GM19463 (cell line): ENCODE data around the gene PIGA.
"Not testable (repeated sequence)": the region's sequence is repeated elsewhere in the genome, so short reads cannot be mapped to it uniquely, and the experiment has no call there.

Source experiments
- ATAC-seq: cut with Tn5 transposase; IDR thresholded peaks from one replicate; pipeline ENCODE4 v1.9.1; 2021; ENCODE audit warnings: mild to moderate bottlenecking, moderate library complexity; ENCODE audit not compliant: unreplicated experiment

The PIGA gene

DNA sequence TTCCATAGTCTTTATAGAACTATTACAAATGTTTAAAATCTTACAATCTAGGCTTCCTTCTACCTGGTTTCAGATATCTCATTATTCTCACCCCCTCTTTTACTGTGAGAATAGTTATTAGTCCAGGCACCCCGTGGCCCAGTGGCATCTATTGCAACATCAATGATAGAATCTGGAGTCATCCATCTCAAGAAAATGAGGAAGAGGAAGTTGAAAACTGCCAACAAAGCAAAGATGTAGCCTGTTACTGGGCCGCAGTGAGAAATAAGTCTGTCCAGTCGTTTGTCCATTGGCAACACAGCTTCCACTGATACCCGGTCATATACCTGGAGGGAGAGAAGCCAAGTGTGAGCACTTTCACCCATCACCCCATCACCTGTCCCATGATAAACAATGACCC is 13.9 kb downstream of the PIGA start:
- no peak for ATAC-seq

GRCh38 chrX:15320297-15320696 is 15.0 kb downstream of the PIGA start:
- ATAC-seq, result no peak

DNA sequence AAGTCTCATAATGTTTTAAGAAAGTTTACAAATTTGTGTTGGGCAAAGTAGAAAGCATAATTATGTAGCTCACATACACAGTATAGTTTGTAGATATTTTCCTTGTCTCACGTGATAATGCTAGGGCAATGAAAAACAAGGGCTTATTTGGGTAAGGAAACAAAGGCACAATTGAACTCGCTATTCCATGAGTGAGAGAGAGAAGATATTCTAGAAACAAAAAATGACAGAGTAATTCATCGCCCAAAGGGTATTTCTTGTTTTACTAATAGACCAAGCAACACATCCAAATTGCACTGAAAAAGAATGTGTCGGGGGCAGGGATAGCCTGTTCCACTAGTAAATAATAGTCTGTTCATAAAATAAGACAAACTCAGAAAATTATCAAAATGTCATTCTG is 16.2 kb downstream of the PIGA start:
- no peak for ATAC-seq

DNA sequence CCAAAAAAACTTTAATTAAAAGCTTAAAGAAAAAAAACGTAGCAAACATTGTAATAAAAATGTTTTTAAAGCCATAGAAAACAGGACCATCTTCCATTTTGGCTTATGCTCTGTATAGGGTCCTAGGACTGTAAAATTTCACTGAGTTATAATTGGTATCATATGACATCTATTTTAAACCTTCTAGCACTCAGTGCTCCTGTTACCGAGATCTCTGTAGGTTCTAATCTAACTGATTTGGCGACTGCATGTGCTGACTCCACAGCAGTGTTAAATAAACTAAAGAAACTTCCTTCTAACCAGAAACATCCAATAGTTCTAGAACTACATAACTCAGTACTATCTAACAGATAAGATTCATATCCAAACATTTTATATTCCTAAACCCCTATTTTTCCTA is 19.8 kb downstream of the PIGA start, which contains the start of gene ASB11:
ASB11 (minus strand) TSS at position 132 of the 400 bp plus-strand sequence; CDS start at position 97, 35 bp downstream.
- no peak for ATAC-seq

DNA sequence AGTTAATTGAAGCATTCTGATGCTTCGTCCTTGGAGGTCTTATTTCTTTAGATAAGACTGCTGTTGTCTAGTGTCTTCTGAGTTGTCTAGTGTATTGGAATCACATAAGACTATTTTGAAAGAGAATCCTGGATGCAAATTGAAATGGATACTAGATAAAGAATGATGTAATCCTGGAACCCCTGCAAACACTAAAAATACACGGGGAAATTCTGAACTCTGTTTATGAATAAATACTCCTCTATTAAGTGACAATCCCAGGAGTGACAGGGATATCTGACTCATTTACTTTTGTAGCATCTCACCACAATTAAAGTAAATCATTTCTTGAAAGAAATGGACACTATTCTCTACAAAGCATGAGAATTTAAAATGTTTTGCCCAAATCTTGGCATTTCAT is 20.9 kb downstream of the PIGA start:
- no peak for ATAC-seq

- ATAC-seq, result no peak
Measured at GRCh38 chrX:15311119-15311518, 24.2 kb downstream of the PIGA start.

- no peak for ATAC-seq
Measured at GRCh38 chrX:15310117-15310516, 25.2 kb downstream of the PIGA start.

- not testable (repeated sequence) for ATAC-seq
Measured at GRCh38 chrX:15305899-15306298, 29.4 kb downstream of the PIGA start.

DNA sequence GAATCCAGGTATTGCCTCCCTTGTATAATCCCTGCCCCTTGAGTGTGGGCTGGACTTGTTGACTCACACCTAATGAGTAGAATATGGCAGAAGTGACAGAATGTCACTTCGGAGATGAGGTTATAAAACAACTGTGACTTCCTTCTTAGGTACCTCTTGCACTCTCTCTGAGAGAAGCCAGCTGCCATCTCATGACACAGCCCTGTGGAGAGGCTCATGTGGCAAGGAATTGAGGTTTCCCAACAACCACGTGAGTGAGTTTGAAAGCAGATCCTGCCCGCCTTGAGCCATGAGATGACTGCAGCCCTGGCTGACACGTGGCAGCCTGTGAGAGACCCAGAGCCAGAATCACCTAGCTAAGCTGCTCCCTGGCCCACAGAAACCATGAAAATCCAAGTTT is 33.4 kb downstream of the PIGA start:
- ATAC-seq, result peak; percentile 79

- ATAC-seq, result no peak
Measured at GRCh38 chrX:15299941-15300851, 35.1 kb downstream of the PIGA start.

DNA sequence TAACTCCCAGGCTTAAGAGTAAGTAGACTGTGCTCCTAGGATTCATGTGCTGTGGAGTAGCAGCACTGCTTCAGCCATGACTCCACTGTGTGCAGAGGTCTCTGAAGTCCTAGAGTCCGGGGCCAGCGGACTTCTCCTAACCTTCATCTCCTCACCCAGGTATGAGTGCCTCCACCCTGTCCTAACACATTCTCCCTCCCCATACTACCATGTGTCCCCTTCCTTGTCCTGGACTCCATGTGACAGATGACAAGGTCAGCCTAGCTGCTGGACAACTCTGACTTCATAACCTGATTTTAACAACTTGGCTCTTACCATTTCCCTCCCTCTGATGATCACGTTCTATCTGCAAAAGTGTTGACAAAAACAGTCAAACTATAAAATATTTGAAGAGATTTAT is 36.5 kb downstream of the PIGA start:
- ATAC-seq, result no peak

GRCh38 chrX:15298201-15298600 is 37.1 kb downstream of the PIGA start:
- ATAC-seq, result no peak

GRCh38 chrX:15293451-15293850 is 41.9 kb downstream of the PIGA start:
- no peak for ATAC-seq

DNA sequence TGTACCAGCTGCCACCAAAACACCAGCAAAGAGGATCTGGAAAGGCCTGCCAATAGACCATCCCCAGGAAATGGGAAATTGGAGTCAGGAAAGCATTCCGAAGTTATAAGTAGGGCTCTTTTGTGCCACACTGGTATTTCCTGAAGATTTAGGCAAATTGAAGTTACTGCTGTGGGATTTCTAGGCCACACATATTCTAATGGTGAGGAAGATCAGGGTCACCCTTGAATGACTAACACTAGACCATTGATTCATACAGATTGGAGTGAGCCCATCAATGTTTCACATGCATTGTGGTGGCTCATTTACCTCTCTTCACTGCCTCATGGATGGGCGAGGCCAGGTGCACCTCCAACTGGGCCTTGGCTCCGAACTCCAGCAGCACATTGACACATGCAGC is 42.5 kb downstream of the PIGA start:
- ATAC-seq, result no peak

GRCh38 chrX:15277604-15278003 is 57.7 kb downstream of the PIGA start:
- no peak for ATAC-seq

- ATAC-seq, result no peak
Measured at GRCh38 chrX:15274946-15275345, 60.4 kb downstream of the PIGA start.

- ATAC-seq, result not testable (repeated sequence)
Measured at GRCh38 chrX:15273275-15273674, 62.0 kb downstream of the PIGA start.

- no peak for ATAC-seq
Measured at GRCh38 chrX:15271757-15272156, 63.6 kb downstream of the PIGA start.

GRCh38 chrX:15269618-15270521 is 65.5 kb downstream of the PIGA start, which contains the start of gene ASB9:
ASB9 (minus strand) TSS chrX:15270083; CDS start chrX:15269874, 209 bp downstream.
- ATAC-seq, result peak; percentile 82
